Upper lobe of left lung (tissue), 6 donors: ENCODE measurements around the gene GPR180. TPM values are rescaled to one million over a fixed set of nuclear protein-coding genes. Genes with fewer than 3 reads are reported as not detected.

Experiments
- ATAC-seq, 2 donors: fragments of 200-7000 bp; cut with Tn5 transposase; one replicate each; pipeline ENCODE4 v1.9.1; 2022; ENCODE audit warnings: mild to moderate bottlenecking in 2 of 2, moderate library complexity in 2 of 2; ENCODE audit not compliant: low FRiP score in 2 of 2
- DNase-seq, 2 donors: peaks; one replicate each; pipeline ENCODE4 v3.0.0-alpha.2; 2019 to 2020
- H3K27ac ChIP-seq, 4 donors: fragments of 200-600 bp; sonication (generic); one replicate each; pipeline ENCODE4 v1.5.1; 2016 to 2019
- H3K27me3 ChIP-seq, 4 donors: fragments of 200-600 bp; sonication (generic); one replicate each; pipeline ENCODE4 v1.5.1; 2017 to 2019
- H3K36me3 ChIP-seq, 4 donors: fragments of 200-600 bp; sonication (generic); one replicate each; pipeline ENCODE4 v1.5.1; 2016 to 2019
- H3K4me1 ChIP-seq, 4 donors: fragments of 200-600 bp; sonication (generic); one replicate each; pipeline ENCODE4 v1.5.1; 2018 to 2019
- H3K4me3 ChIP-seq, 4 donors: fragments of 200-600 bp; sonication (generic); one replicate each; pipeline ENCODE4 v1.5.1; 2017 to 2019; ENCODE audit warnings: mild to moderate bottlenecking in 2 of 4, moderate library complexity in 1 of 4
- H3K9me3 ChIP-seq, 4 donors: fragments of 200-600 bp; sonication (generic); one replicate each; pipeline ENCODE4 v1.5.1; 2018 to 2019
- EP300 ChIP-seq, 4 donors: sonication (generic); formaldehyde crosslinking; IDR thresholded peaks; one replicate each; pipeline ENCODE4 v1.5.1; 2017; ENCODE audit warnings: antibody characterized with exemption in 4 of 4, control low read depth in 2 of 4
- POLR2A ChIP-seq, 4 donors: fragments of 450-650 bp; IDR thresholded peaks; one replicate each; pipeline ENCODE4 v1.5.1; 2016 to 2017; ENCODE audit warnings: antibody characterized with exemption in 4 of 4, mild to moderate bottlenecking in 2 of 4
- POLR2AphosphoS5 ChIP-seq, 2 donors: sonication (generic); formaldehyde crosslinking; IDR thresholded peaks; one replicate each; pipeline ENCODE4 v1.5.1; 2017; ENCODE audit warnings: antibody characterized with exemption in 2 of 2
- WGBS, 2 donors: methylation state at CpG; one replicate each; pipeline ENCODE4 v1.1.5; 2017 to 2018; 5-methylcytosine and 5-hydroxymethylcytosine counted together
- total RNA-seq, 6 donors: library from RNA; depleted of rRNA in 4 of 6; stranded (reverse); fragments of >200 nt in 4 of 6; gene quantifications; one replicate each; pipeline versions ENCODE4 v1.1.0 to v1.2.1, GENCODE V29; 2016 to 2021
- TF ChIP-seq, protein P1 (sequence below), 6 experiments: fragments of 450-650 bp in 4 of 6; fragments of 200-600 bp in 2 of 6; sonication (generic) in 2 of 6; IDR thresholded peaks; one replicate each; pipeline ENCODE4 v1.5.1; 2016 to 2019; ENCODE audit warnings: antibody characterized with exemption in 6 of 6
- donor health status: DM: no; HTN: no; CAD: no; lungs with moderate emphysema.
- donor health status: DM: no; HTN: yes; CAD: no; lungs with severe emphysema.

Gene GPR180
- total RNA-seq, result 10 to 100 TPM in 1 of 6 donors, 1 to 10 TPM in 5; 1.6 to 12.2 (median 3.3) TPM

- Histone ChIP-seq H3K27me3 (no peaks in the 10 kb centered on the region), H3K9me3 (no peaks in the 10 kb centered on the region), H3K4me3 (peak within 1 kb of the TSS; percentile 87 to 99 (median 94)), H3K27ac (peak within 1 kb of the TSS; percentile 50 to 87 (median 87)), H3K36me3 (peaks cover 0 to 10% (median 3%) of the 10 kb centered on the region in 4 donors), H3K4me1 (peaks cover 3 to 15% (median 5%) of the 10 kb centered on the region in 4 donors)
- 0 to 1% methylated on average over 30 to 50 of the region's 71 CpGs for WGBS, 2 donors
- ATAC-seq (peak; percentile 100), DNase-seq (peak; percentile 98 to 99)
- peak in 2 of 4 donors; percentile 76 to 89 for TF ChIP-seq POLR2A (IDR thresholded peaks at IDR 0.05)
- TF ChIP-seq, protein P1, sequence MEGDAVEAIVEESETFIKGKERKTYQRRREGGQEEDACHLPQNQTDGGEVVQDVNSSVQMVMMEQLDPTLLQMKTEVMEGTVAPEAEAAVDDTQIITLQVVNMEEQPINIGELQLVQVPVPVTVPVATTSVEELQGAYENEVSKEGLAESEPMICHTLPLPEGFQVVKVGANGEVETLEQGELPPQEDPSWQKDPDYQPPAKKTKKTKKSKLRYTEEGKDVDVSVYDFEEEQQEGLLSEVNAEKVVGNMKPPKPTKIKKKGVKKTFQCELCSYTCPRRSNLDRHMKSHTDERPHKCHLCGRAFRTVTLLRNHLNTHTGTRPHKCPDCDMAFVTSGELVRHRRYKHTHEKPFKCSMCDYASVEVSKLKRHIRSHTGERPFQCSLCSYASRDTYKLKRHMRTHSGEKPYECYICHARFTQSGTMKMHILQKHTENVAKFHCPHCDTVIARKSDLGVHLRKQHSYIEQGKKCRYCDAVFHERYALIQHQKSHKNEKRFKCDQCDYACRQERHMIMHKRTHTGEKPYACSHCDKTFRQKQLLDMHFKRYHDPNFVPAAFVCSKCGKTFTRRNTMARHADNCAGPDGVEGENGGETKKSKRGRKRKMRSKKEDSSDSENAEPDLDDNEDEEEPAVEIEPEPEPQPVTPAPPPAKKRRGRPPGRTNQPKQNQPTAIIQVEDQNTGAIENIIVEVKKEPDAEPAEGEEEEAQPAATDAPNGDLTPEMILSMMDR (IDR thresholded peaks at IDR 0.05), result peak in 2 of 6 experiments; percentile 14 to 16
- TF ChIP-seq POLR2AphosphoS5 (IDR thresholded peaks at IDR 0.05), result peak; percentile 78 to 84
- no peak for TF ChIP-seq EP300 (IDR thresholded peaks at IDR 0.05)
Observed at GRCh38 chr13:94601446-94602431, at the start of gene GPR180. Gene GPR180, plus strand, starts transcription at chr13:94601857. Its CDS starts 71 bp downstream, at chr13:94601928.

GRCh38 chr13:94552095-94552494 is 49.6 kb upstream of the GPR180 start:
- whole genome bisulfite sequencing, 2 donors, result 87 to 91% methylated on average over 5 of the region's 5 CpGs
- no peak for DNase-seq
- peaks cover 6 to 9% (median 7%) of the 10 kb centered on the region in 4 donors for H3K4me1 ChIP-seq
- no peak overlapping the region for H3K27ac ChIP-seq
- TF ChIP-seq EP300 (IDR thresholded peaks at IDR 0.05), result no peak
- no peak for TF ChIP-seq POLR2A (IDR thresholded peaks at IDR 0.05)
- no peak for TF ChIP-seq POLR2AphosphoS5 (IDR thresholded peaks at IDR 0.05)
- TF ChIP-seq, protein P1 (IDR thresholded peaks at IDR 0.05), result no peak
- no peaks in the 10 kb centered on the region for H3K27me3 ChIP-seq
- ATAC-seq, result no peak
- no peaks in the 10 kb centered on the region for H3K9me3 ChIP-seq
- no peak overlapping the region for H3K4me3 ChIP-seq
- no peaks in the 10 kb centered on the region for H3K36me3 ChIP-seq

DNA sequence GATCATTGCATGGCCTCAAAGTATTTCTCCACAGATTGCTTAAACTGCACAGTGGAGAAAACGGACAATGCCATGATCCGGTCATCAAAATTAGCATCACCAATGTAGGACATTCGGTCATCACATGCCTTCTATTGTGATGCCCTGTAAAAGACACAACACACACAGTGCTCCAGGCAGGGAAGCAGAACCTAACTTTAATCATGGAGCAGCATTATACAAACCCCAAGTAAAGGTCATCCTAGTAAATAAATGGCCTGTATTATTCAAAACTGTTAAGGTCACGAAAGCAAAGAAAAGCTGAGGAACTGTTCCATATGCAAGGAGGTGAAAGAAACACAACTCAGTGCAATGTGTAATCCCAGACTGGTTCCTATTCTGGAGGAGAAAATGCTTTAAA is 47.9 kb upstream of the GPR180 start:
- Histone ChIP-seq H3K9me3 (no peaks in the 10 kb centered on the region), H3K4me1 (peaks cover 0 to 2% (median 0%) of the 10 kb centered on the region in 4 donors), H3K27me3 (no peaks in the 10 kb centered on the region), H3K36me3 (no peaks in the 10 kb centered on the region), H3K27ac (no peak overlapping the region), H3K4me3 (no peak overlapping the region)
- WGBS, 2 donors, result 91 to 97% methylated on average over 4 of the region's 4 CpGs
- no peak for DNase-seq
- no peak for ATAC-seq
- no peak for TF ChIP-seq POLR2A (IDR thresholded peaks at IDR 0.05)
- TF ChIP-seq, protein P1 (IDR thresholded peaks at IDR 0.05), result no peak
- no peak for TF ChIP-seq POLR2AphosphoS5 (IDR thresholded peaks at IDR 0.05)
- TF ChIP-seq EP300 (IDR thresholded peaks at IDR 0.05), result no peak

- 89 to 94% methylated on average over 1 of the region's 1 CpG for WGBS, 2 donors
- H3K9me3 ChIP-seq, result no peaks in the 10 kb centered on the region
- DNase-seq (no peak), ATAC-seq (no peak)
- TF ChIP-seq POLR2A (IDR thresholded peaks at IDR 0.05) (no peak), POLR2AphosphoS5 (IDR thresholded peaks at IDR 0.05) (no peak), EP300 (IDR thresholded peaks at IDR 0.05) (no peak)
- TF ChIP-seq, protein P1 (IDR thresholded peaks at IDR 0.05), result no peak
- H3K4me3 ChIP-seq, result no peak overlapping the region
- no peaks in the 10 kb centered on the region for H3K4me1 ChIP-seq
- H3K36me3 ChIP-seq, result no peaks in the 10 kb centered on the region
- H3K27ac ChIP-seq, result no peak overlapping the region
- H3K27me3 ChIP-seq, result no peaks in the 10 kb centered on the region
Observed at GRCh38 chr13:94556041-94556440, 45.6 kb upstream of the GPR180 start.
